NB4 (cell line): Measurements from ENCODE around the gene HFE.

Source experiments
- DNase-seq: peaks from one replicate; pipeline ENCODE4 v3.0.0; 2010; ENCODE audit warnings: low read depth
- H3K4me3 ChIP-seq: one replicate; pipeline ENCODE4 v1.5.1; 2011; ENCODE audit warnings: mild to moderate bottlenecking, low read depth, low read length, moderate library complexity
- CTCF ChIP-seq: IDR thresholded peaks from one replicate; pipeline ENCODE4 v1.5.1; 2012; ENCODE audit warnings: low read depth, low read length
- MAX ChIP-seq: IDR thresholded peaks from 2 replicates; pipeline ENCODE4 v1.6.1; 2011; ENCODE audit warnings: low read depth, low read length
- MYC ChIP-seq: IDR thresholded peaks from 2 replicates; pipeline ENCODE4 v1.6.1; 2011; ENCODE audit warnings: low read depth, low read length
- POLR2A ChIP-seq: IDR thresholded peaks from 2 replicates; pipeline ENCODE4 v1.6.1; 2011; ENCODE audit warnings: mild to moderate bottlenecking; ENCODE audit not compliant: insufficient read length; ENCODE audit errors: extremely low read depth

HFE gene

GRCh38 chr6:26120807-26121140 lies 33.5 kb downstream of the HFE start:
- no peak for DNase-seq
- TF ChIP-seq POLR2A = no peak
- no peak for TF ChIP-seq MAX
- TF ChIP-seq CTCF = no peak
- no peak for TF ChIP-seq MYC

GRCh38 chr6:26121141-26122004 lies 34.1 kb downstream of the HFE start:
- TF ChIP-seq MYC = no peak
- no peak for TF ChIP-seq MAX
- no peak for TF ChIP-seq POLR2A
- TF ChIP-seq CTCF = no peak
- DNase-seq = no peak
- H3K4me3 ChIP-seq = no peak overlapping the region

More at GRCh38 chr6:26120807-26121140, 33.5 kb downstream of the HFE start:
- no peak overlapping the region for H3K4me3 ChIP-seq

- TF ChIP-seq MYC = no peak
- no peak for TF ChIP-seq POLR2A
- TF ChIP-seq MAX = no peak
- TF ChIP-seq CTCF = no peak
- no peak for DNase-seq
- peak overlapping the region; percentile 55 for H3K4me3 ChIP-seq
Observed at GRCh38 chr6:26122005-26122388, 34.8 kb downstream of the HFE start.

GRCh38 chr6:26122402-26122792 lies 35.2 kb downstream of the HFE start:
- DNase-seq = peak; percentile 60
- peak overlapping the region; percentile 55 for H3K4me3 ChIP-seq
- TF ChIP-seq MAX = no peak
- no peak for TF ChIP-seq CTCF
- TF ChIP-seq MYC = no peak
- no peak for TF ChIP-seq POLR2A

- TF ChIP-seq MAX (0 out of 2 replicates have a peak, but pooled peaks have one; percentile 17), POLR2A (peak; percentile 50), MYC (peak; percentile 80), CTCF (no peak)
- peak overlapping the region; percentile 55 for H3K4me3 ChIP-seq
Observed at GRCh38 chr6:26122793-26123674, 35.8 kb downstream of the HFE start.

More at GRCh38 chr6:26122793-26123674, 35.8 kb downstream of the HFE start:
- DNase-seq = peak; percentile 99
